HG03103 (cell line): Measurements from ENCODE around the gene CCDC74A.
"Not testable (repeated sequence)": the region's sequence is repeated elsewhere in the genome, so short reads cannot be mapped to it uniquely, and the experiment has no call there.

ENCODE experiments used
- ATAC-seq: cut with Tn5 transposase; IDR thresholded peaks from one replicate; pipeline ENCODE4 v1.9.1; 2021; ENCODE audit warnings: low read depth; ENCODE audit not compliant: unreplicated experiment

Gene CCDC74A

GRCh38 chr2:131498321-131498973, 29.2 kb upstream of the CCDC74A start:
- ATAC-seq = peak; percentile 93

DNA sequence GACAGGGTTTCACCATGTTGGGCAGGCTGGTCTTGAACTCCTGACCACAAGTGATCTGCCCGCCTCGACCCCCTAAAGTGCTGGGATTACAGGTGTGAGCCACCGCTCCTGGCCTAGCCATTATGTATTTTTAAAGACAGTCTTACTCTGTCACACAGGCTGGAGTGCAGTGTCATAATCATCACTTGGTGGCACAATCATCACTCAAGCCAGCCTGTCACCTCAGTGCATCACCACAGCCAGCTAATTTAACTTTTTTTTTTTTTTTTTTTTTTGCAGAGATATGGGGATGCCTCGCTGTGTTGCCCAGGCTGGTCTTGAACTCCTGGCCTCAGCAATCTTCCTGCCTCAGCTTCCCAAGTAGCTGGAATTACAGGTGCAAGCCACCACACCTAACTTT, 24.1 kb upstream of the CCDC74A start:
- ATAC-seq = not testable (repeated sequence)

- not testable (repeated sequence) for ATAC-seq
Measured at GRCh38 chr2:131504082-131504750, 23.5 kb upstream of the CCDC74A start.

- ATAC-seq = no peak
Measured at GRCh38 chr2:131509615-131510014, 18.1 kb upstream of the CCDC74A start.

- not testable (repeated sequence) for ATAC-seq
Measured at GRCh38 chr2:131511291-131511968, 16.3 kb upstream of the CCDC74A start.

DNA sequence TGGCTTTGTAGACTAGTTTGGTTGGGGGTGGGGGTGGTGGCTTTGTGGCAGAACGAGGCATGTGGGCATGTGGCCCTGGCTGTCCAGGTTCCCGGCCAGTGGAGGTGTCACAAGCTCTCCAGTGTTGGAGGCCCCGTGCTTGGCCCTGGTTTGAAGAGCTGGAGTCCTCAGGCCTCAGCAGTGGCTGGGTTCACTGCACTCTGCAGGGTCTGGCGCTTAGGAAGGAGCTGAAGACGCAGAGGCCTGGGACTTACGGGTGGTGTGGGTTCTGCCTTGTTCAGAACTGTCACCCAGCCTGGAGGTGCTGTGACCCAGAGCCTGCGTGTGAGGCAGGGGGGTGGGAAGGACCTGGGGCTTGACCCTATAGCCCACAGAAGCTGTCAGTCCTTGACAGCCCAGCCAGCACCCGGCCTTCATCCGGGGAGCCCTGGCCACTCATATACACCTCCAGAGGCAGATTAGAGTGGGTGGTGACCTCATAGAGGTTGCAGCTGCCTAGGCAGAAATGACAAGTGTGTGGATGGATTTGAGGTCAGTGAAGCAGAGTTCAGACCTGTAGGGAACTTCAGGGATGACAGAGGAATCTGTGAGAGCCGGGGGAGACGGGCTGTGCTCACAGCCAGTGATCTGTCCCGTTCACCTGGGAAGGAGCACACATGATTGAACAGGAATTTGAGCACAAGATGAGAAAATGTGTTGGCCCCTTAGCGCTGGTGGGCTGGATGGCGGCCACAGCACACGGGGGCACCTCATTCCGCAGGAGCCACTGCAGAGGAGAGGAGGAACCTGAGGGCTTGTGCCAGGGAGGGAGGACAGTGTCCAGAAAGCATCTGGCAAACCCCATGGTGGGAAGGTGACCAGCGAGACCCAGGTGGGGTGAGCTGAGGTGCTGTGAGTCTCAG, 15.5 kb upstream of the CCDC74A start:
- ATAC-seq = not testable (repeated sequence)

DNA sequence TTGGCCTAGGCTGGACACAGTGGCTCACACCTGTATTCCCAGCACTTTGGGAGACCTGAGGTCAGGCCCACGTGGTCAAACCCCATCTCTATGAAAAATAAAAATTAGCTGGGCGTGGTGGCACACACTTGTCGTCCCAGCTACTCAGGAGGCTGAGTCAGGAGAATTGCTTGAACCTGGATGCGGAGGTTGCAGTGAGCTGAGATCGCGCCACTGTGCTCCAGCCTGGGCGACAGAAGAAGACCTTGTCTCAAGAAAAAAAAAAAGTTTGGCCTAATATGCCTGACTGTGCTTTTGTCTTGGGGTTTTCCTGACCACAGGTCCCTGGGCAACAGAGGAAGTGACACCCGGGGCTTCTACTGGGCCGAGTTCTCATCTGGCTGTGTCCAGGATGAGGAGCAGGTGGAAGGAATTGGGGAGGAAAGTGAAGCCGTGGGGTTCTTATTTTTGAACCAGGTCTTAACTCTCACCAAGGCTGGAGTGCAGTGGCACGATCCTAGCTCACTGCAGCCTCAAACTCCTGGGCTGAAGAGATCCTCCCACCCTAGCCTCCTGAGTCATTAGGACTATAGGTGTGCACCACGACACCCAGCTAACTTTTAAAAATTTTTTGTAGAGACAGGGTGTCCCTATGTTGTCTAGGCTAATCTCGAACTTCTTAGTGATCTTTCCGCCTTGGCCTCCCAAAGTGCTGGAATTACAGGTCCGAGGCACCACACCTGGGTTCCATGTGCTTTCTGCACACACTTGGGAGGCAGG, 13.1 kb upstream of the CCDC74A start:
- ATAC-seq = peak; percentile 62

DNA sequence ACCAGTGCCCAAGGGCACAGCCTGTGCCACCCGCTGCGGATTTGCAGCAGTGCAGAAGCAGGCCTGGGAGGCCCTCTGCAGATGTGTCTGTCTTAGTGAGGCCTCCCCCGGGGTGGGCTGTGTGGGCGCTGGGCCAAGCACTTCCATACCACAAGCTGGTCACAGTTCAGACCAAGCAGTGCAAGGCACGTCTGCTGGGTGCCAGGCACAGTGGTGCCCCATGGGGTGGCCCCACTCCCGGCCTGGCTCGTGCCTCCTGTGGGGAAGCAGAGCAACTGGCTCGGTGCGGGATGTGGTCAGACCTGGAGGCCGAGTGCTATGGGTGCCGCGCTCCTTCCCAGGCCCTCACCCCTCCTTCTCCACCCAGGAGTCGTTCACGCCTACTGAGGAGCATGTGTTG, 12.5 kb upstream of the CCDC74A start:
- ATAC-seq = not testable (repeated sequence)

GRCh38 chr2:131516011-131516410, 11.7 kb upstream of the CCDC74A start:
- no peak for ATAC-seq

DNA sequence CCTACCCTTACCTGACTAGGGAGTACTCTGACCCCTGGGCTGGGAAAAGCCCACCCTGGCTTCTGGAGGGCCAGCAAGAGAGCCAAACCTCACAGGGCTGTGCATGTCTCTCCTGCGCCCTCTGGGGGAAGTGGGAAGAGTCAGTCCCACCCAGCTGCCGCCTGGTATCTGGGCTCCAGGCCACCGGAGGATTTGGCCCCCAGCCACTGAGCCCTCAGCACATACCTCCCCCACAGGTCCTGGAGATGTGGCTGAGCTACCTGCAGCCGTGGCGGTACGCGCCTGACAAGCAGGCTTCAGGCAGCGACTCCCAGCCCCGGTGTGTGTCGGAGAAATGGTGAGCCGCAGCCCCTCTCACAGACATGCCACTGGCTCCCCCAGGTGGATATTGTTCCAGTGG, 11.1 kb upstream of the CCDC74A start:
- not testable (repeated sequence) for ATAC-seq

GRCh38 chr2:131517106-131517831, 10.4 kb upstream of the CCDC74A start:
- no peak for ATAC-seq

GRCh38 chr2:131517856-131518255, 9.8 kb upstream of the CCDC74A start:
- ATAC-seq = not testable (repeated sequence)

DNA sequence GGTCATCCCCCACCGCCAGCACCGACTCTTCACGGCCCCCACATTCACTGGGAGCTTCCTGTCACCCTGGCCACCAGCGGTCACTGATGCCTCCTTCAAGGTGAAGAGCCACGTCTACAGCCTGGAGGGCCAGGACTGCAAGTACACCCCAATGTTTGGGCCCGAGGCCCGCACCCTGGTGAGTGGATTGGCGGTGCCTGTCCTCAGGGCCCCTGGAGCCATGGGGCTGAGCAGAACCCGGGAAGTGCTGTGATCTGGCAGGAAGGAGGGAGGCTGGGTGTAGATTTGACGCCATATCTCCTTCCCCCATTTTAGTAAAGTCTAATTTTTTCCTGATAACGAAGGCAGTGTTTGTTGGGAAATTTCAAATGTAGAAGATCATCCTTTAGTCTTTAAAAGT, 9.2 kb upstream of the CCDC74A start:
- ATAC-seq = not testable (repeated sequence)

DNA sequence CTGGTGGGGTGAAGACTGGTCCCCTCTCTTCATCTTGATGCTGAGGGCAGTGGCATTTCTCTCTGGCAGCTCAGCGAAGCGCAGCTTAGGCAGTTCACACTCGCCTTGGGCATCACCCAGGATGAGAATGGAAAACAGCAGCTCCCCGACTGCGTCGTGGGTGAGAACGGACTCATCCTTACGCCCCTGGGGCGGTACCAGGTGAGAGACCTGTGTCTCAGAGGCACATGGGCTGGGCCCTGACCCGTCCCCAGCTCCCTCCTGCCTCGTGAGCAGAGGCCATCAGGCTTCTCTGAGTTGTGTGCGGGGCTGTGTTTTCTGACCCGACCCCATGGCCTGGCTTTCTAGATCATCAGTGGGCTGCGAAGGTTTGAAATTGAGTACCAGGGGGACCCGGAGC, 8.2 kb upstream of the CCDC74A start:
- no peak for ATAC-seq

DNA sequence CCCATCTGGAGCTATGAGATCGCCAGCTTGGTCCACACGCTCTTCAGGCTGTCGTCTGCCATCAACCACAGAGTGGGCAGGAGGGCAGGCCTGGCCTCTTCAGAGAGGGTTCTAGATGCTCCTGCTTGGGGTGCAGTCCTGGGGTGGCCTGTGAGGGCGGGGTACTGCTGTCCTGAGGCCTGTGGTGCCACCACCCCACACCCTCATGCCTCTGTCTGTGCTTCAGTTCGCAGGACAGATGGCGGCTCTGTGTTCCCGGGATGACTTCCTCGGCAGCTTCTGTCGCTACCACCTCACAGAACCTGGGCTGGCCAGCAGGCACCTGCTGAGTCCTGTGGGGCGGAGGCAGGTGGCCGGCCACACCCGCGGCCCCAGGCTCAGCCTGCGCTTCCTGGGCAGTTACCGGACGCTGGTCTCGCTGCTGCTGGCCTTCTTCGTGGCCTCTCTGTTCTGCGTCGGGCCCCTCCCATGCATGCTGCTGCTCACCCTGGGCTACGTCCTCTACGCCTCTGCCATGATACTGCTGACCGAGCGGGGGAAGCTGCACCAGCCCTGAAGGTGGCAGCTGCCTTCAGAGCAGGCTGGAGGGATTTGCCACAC, 7.7 kb upstream of the CCDC74A start:
- ATAC-seq = not testable (repeated sequence)

GRCh38 chr2:131520526-131520925, 7.2 kb upstream of the CCDC74A start:
- ATAC-seq = no peak

DNA sequence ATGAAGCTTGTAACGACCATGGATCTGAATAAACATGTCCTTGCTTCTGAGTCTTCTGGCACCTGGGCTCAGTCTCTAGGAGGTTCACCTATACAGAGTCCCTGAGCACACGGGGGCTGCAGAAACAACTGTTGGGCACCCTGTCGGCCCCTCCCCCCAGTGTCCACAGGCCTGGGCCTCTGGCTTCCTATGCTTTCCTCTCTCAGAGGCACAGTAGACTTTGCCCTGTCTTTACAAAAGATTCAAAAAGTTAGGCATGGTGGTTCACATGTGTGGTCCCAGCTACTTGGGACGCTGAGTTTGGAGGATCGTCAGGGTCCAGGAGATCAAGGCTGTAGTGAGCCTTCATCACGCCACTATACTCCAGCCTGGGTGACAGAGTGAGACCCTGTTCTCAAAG, 6.2 kb upstream of the CCDC74A start:
- not testable (repeated sequence) for ATAC-seq

GRCh38 chr2:131521961-131522781, 5.5 kb upstream of the CCDC74A start:
- ATAC-seq = no peak
